ENCODE results near the gene CALML6.

CALML6 gene

DNA sequence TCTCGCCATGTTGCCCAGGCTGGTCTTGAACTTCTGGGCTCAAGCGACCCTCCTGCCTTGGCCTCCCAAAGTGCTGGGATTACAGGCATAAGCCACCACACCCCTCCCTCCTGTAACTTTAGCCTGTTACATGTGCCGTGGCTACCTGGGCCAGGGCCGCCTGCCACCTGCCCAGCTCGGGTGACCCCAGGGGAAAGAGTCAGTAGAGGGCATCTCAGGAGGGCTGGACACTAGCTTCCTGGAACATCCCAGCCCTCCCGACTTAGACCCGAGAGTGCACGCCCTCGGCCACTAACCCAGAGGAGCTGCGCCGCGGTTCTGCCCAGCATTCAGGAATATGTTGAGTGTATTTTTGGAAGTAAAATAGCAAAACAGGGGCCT is 44.4 kb downstream of the CALML6 start:
- Histone ChIP-seq H2AFZ (ENCODE audit: low read length, unreplicated experiment) (no peak overlapping the region), H3K27me3 (ENCODE audit: insufficient read depth, low read length) (peaks cover 19% of the 10 kb centered on the region), H3K4me1 (ENCODE audit: control insufficient read depth, insufficient read depth, low read length, unreplicated experiment) (peaks cover 18% of the 10 kb centered on the region), H3K4me3 (ENCODE audit: low read depth, low read length) (no peak overlapping the region), H3K79me2 (ENCODE audit: control insufficient read depth, insufficient read depth, low read length, unreplicated experiment) (no peaks in the 10 kb centered on the region), H3K27ac (ENCODE audit: low read depth, low read length) (no peak overlapping the region), H3K36me3 (ENCODE audit: insufficient read depth, low read length) (no peaks in the 10 kb centered on the region)

DNA sequence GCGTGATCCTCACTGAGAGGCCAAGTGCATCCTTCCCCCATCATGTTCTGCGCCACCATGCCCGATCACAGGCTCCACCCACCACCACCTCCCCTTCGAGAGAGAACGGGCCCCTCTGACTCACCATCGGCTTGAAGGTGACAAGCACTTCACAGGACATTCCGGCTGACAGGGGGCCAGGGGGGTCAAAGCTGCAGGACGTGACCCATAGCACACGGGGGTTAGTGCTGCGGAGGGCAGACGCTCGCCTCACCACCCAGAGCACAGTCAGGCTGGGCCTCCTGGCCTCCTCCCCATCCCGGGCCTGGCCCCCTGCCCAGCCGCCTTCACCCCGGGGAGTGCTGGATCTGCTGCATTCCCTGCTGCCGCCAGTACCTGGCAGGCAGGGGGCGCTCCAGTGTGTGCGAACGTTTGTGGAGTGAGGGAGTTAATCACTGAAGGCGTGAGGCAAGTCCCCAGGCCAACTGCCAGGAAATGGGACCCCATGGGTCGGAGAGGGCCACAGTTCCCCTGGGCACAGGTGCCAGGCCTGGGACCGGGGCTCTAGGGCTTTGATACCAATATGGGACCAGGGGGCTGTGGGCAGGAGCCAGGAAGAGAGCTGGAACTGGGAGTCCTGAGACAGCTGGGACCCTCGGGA is 44.9 kb downstream of the CALML6 start:
- H3K4me1 ChIP-seq (ENCODE audit: control insufficient read depth, insufficient read depth, low read length, unreplicated experiment) = peaks cover 18% of the 10 kb centered on the region
- no peak overlapping the region for H2AFZ ChIP-seq (ENCODE audit: low read length, unreplicated experiment)
- H3K4me3 ChIP-seq (ENCODE audit: low read depth, low read length) = no peak overlapping the region
- H3K36me3 ChIP-seq (ENCODE audit: insufficient read depth, low read length) = no peaks in the 10 kb centered on the region
- H3K27ac ChIP-seq (ENCODE audit: low read depth, low read length) = no peak overlapping the region
- peaks cover 22% of the 10 kb centered on the region for H3K27me3 ChIP-seq (ENCODE audit: insufficient read depth, low read length)
- H3K79me2 ChIP-seq (ENCODE audit: control insufficient read depth, insufficient read depth, low read length, unreplicated experiment) = no peaks in the 10 kb centered on the region

DNA sequence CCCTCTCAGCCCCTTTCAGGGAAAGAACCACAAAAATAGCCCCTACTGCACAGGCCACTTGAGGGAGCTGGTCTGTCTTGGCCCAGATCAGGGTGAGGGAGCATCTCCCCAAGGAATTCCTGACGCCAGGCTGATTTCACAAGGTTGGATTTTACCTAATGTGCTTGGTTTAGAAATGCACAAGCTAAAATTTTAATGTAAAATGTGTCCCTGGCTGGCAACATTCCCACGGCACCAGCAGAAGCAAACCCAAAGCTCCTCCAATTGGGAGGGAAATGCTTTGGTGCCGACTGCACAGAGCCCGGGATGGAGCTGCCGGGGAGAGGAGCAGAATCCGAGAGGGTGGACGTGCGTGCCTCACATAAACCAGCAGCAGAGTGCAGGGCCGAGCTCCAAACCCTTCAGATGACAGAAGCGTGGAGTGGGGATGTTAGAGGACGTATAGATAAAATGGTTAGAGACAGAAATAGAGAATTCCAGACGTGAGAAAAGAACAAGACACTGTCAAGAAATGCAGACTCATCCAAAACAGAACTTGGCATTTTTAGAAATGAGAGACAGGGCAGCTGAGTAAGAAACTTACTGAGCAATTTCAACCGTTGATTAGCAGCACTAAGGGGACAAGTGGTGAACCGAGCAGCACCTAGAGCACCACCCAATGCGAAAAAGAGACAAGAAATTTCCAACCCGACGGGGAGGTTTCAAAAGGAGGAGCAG is 45.6 kb downstream of the CALML6 start:
- Histone ChIP-seq H3K27ac (ENCODE audit: low read depth, low read length) (no peak overlapping the region), H3K4me3 (ENCODE audit: low read depth, low read length) (no peak overlapping the region)

DNA sequence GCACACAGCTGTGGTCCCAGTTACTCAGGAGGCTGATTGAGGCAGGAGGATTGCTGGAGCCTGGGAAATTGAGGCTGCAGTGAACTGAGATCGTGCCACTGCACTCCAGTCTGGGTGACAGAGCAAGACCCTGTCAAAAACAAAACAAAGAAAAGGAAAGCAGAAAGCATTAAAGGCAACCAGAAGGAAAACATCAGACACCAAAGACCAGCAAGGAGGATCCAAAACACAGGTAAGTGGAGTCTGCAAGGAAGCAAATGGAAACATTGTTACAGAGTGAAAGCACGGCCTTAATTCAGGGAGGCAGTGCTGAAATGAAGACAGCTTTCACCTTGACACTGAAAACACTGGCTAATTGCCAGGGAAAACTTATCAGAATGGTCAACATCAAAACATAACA is 47.7 kb downstream of the CALML6 start:
- Histone ChIP-seq H3K4me3 (ENCODE audit: low read depth, low read length) (no peak overlapping the region), H3K79me2 (ENCODE audit: control insufficient read depth, insufficient read depth, low read length, unreplicated experiment) (no peaks in the 10 kb centered on the region), H2AFZ (ENCODE audit: low read length, unreplicated experiment) (no peak overlapping the region), H3K27me3 (ENCODE audit: insufficient read depth, low read length) (peaks cover 39% of the 10 kb centered on the region), H3K4me1 (ENCODE audit: control insufficient read depth, insufficient read depth, low read length, unreplicated experiment) (peaks cover 18% of the 10 kb centered on the region), H3K27ac (ENCODE audit: low read depth, low read length) (no peak overlapping the region), H3K36me3 (ENCODE audit: insufficient read depth, low read length) (no peaks in the 10 kb centered on the region)

More for the DNA sequence above, 45.6 kb downstream of the CALML6 start:
- no peak overlapping the region for H2AFZ ChIP-seq (ENCODE audit: low read length, unreplicated experiment)
- H3K4me1 ChIP-seq (ENCODE audit: control insufficient read depth, insufficient read depth, low read length, unreplicated experiment) = peaks cover 18% of the 10 kb centered on the region
- no peaks in the 10 kb centered on the region for H3K79me2 ChIP-seq (ENCODE audit: control insufficient read depth, insufficient read depth, low read length, unreplicated experiment)
- no peaks in the 10 kb centered on the region for H3K36me3 ChIP-seq (ENCODE audit: insufficient read depth, low read length)
- H3K27me3 ChIP-seq (ENCODE audit: insufficient read depth, low read length) = peaks cover 29% of the 10 kb centered on the region

DNA sequence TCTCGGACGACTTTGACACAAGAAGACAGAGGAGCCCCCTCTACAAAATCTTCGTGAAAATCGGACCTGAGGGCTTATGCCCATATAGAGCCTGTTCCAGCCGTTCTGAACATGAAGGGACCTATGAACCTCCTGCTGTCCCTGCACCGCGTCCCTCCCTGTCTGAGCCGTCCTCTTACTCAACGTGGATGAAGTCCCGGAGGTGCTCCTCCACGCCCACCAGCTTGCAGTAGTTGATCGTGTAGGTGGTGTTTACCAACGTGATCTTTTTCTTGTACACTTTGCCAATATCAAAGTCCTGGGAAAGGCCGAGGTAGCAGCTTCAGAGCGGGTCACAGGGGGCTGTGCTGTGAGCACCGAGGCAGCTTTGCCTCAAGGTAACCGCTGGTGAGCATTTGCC is 48.5 kb downstream of the CALML6 start:
- Histone ChIP-seq H3K79me2 (ENCODE audit: control insufficient read depth, insufficient read depth, low read length, unreplicated experiment) (no peaks in the 10 kb centered on the region), H3K27me3 (ENCODE audit: insufficient read depth, low read length) (peaks cover 43% of the 10 kb centered on the region), H2AFZ (ENCODE audit: low read length, unreplicated experiment) (no peak overlapping the region), H3K4me1 (ENCODE audit: control insufficient read depth, insufficient read depth, low read length, unreplicated experiment) (peaks cover 18% of the 10 kb centered on the region), H3K36me3 (ENCODE audit: insufficient read depth, low read length) (no peaks in the 10 kb centered on the region), H3K27ac (ENCODE audit: low read depth, low read length) (no peak overlapping the region), H3K4me3 (ENCODE audit: low read depth, low read length) (no peak overlapping the region)

DNA sequence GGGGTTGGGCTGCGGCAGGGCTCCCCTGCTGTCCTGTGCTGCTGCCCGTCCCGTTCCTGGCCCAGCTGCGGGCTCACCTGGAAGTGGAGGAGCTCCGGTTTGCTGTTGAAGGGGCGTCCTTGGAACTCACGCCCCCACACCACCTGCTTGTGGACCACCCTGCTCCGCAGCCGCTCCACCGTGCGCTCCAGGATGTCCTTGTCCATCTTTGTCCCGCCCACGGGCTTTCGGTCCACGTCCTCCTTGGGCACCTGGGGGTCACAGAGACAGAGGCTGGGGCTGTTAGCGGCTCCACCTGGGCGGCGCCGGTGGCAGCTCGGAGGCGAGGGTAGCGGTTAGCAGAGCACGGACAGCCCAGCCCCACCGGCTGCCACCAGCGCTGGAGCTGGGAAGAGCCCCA is 49.8 kb downstream of the CALML6 start:
- H3K4me3 ChIP-seq (ENCODE audit: low read depth, low read length) = no peak overlapping the region
- H3K4me1 ChIP-seq (ENCODE audit: control insufficient read depth, insufficient read depth, low read length, unreplicated experiment) = peaks cover 16% of the 10 kb centered on the region
- H2AFZ ChIP-seq (ENCODE audit: low read length, unreplicated experiment) = no peak overlapping the region
- no peaks in the 10 kb centered on the region for H3K36me3 ChIP-seq (ENCODE audit: insufficient read depth, low read length)
- no peaks in the 10 kb centered on the region for H3K79me2 ChIP-seq (ENCODE audit: control insufficient read depth, insufficient read depth, low read length, unreplicated experiment)
- no peak overlapping the region for H3K27ac ChIP-seq (ENCODE audit: low read depth, low read length)
- peaks cover 43% of the 10 kb centered on the region for H3K27me3 ChIP-seq (ENCODE audit: insufficient read depth, low read length)

DNA sequence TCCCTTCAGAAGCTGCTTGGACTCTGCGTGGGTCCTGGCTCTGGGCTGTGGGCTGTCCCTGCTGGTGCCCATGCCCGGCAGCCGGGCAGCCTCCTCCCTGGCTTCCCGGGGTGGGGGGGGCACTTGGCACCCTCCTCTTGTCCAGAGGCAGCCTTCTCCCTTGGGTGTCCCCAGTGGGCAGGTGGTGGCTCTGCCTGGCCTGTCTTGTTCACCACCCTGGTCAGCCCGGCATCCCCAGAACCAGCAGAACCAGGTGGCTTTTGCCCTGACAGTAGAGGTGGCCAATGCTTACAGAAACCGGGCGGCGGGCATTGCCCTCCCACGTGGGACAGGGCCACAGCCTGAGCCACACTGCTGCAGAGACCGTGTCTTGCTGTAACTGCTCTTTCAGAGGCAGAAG is 50.5 kb downstream of the CALML6 start:
- peaks cover 9% of the 10 kb centered on the region for H3K4me1 ChIP-seq (ENCODE audit: control insufficient read depth, insufficient read depth, low read length, unreplicated experiment)
- no peak overlapping the region for H3K27ac ChIP-seq (ENCODE audit: low read depth, low read length)
- no peaks in the 10 kb centered on the region for H3K36me3 ChIP-seq (ENCODE audit: insufficient read depth, low read length)
- H3K79me2 ChIP-seq (ENCODE audit: control insufficient read depth, insufficient read depth, low read length, unreplicated experiment) = no peaks in the 10 kb centered on the region
- H3K4me3 ChIP-seq (ENCODE audit: low read depth, low read length) = no peak overlapping the region
- H3K27me3 ChIP-seq (ENCODE audit: insufficient read depth, low read length) = peaks cover 43% of the 10 kb centered on the region
- H2AFZ ChIP-seq (ENCODE audit: low read length, unreplicated experiment) = no peak overlapping the region

DNA sequence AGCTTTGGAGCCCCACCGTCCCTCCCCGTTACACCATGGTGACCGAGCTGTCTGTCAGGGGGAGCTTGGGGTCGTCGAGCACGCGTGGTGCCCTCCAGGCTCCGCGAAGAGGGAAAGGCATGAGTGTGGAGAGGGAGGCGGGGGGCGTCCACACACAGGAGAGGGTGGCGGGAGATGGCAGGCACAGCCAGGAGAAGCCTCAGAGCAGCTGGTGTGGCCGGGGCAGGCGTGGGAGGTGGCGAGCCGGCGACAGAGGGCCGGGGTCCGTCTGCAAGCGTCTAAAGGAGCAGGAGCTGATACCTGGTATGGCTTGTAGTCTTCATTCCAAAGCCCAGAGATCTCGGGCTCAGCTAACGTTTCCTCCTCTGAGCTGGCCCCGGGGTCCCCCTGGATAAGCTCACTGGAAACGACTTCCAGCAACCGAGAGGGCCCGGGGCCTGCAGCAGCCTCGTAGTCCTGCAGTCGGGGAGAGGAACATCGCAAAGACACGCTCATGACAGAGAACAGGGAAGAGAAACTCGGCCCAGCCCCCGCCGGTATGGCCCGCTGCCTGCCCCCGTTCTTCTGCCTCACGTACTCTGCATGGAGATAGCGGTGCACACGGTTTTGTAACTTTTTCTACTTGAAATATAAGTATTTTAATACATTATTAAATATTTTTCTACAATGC is 51.1 kb downstream of the CALML6 start:
- no peak overlapping the region for H2AFZ ChIP-seq (ENCODE audit: low read length, unreplicated experiment)

More for the DNA sequence above, 51.1 kb downstream of the CALML6 start:
- Histone ChIP-seq H3K4me1 (ENCODE audit: control insufficient read depth, insufficient read depth, low read length, unreplicated experiment) (peaks cover 2% of the 10 kb centered on the region), H3K79me2 (ENCODE audit: control insufficient read depth, insufficient read depth, low read length, unreplicated experiment) (no peaks in the 10 kb centered on the region), H3K27ac (ENCODE audit: low read depth, low read length) (no peak overlapping the region), H3K4me3 (ENCODE audit: low read depth, low read length) (no peak overlapping the region), H3K27me3 (ENCODE audit: insufficient read depth, low read length) (peaks cover 41% of the 10 kb centered on the region), H3K36me3 (ENCODE audit: insufficient read depth, low read length) (no peaks in the 10 kb centered on the region)
